SJCRH30 (cell line): ENCODE results near the gene ZNF283. TPM values are rescaled to one million over a fixed set of nuclear protein-coding genes. Genes with fewer than 3 reads are reported as not detected.

Experiments used
- DNase-seq, 2 experiments: peaks; one replicate each; pipeline ENCODE4 v3.0.0-alpha.2; 2015 to 2020
- H3K27ac ChIP-seq: fragments of 250-450 bp; sonication (Bioruptor Pico); 2 replicates; pipeline ENCODE4 v1.5.1; 2020; ENCODE audit warnings: mild to moderate bottlenecking, moderate library complexity
- H3K27me3 ChIP-seq: fragments of 250-450 bp; sonication (Bioruptor Pico); 2 replicates; pipeline ENCODE4 v1.5.1; 2020; ENCODE audit warnings: mild to moderate bottlenecking, moderate library complexity
- H3K36me3 ChIP-seq: fragments of 250-450 bp; sonication (Bioruptor Pico); 2 replicates; pipeline ENCODE4 v1.5.1; 2020; ENCODE audit warnings: mild to moderate bottlenecking, moderate library complexity
- H3K4me1 ChIP-seq: fragments of 250-450 bp; sonication (Bioruptor Pico); 2 replicates; pipeline ENCODE4 v1.5.1; 2020; ENCODE audit warnings: mild to moderate bottlenecking, moderate library complexity
- H3K4me3 ChIP-seq: fragments of 250-450 bp; sonication (Bioruptor Pico); 2 replicates; pipeline ENCODE4 v1.5.1; 2020; ENCODE audit warnings: mild to moderate bottlenecking, moderate library complexity
- H3K9me3 ChIP-seq: fragments of 250-450 bp; sonication (Bioruptor Pico); replicated peaks from 2 replicates; pipeline ENCODE4 v1.5.1; 2020; ENCODE audit warnings: mild to moderate bottlenecking, moderate library complexity
- total RNA-seq: library from RNA; depleted of rRNA; stranded (reverse); fragments of >200 nt; shearing (Covaris generic); gene quantifications from 2 replicates; pipeline ENCODE4 v1.2.3, GENCODE V29; 2014; rRNA removed

ZNF283 gene
- total RNA-seq, 1 experiment from 2014 or later: 15.0 TPM

DNA sequence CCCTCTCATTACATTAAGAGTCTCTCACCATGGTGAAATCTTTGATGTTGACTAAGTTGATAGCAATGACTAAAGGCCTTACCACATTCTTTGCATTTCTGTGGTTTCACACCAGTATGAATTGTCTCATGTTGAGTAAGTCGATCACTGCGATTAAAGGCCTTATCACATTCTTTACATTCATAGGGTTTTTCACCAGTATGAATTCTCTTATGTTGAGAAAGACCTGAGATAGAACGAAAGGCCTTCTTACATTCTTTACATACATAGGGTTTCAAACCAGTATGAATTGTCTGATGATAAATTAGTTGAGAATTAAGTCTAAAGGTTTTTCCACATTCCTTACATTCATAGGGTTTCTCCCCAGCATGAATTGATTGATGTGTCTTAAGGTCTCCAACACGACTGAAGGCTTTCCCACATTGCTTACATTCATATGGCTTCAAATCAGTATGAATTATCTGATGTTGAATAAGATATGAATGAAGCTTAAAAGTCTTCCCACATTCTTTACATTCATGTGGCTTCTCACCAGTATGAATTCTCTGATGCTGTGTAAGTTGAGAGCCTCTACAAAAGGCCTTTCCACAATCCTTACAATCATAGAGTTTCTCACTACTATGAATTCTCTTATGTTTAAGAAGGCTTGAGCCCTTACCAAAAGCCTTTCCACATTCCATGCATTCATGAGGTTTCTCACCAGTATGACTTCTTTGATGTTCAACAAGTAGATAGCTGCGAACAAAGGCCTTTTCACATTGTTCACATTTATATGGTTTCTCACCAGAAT, 45.6 kb downstream of the ZNF283 start:
- Histone ChIP-seq H3K4me3 (no peak overlapping the region), H3K4me1 (no peaks in the 10 kb centered on the region), H3K36me3 (no peaks in the 10 kb centered on the region), H3K27ac (no peak overlapping the region), H3K9me3 (peaks cover 31% of the 10 kb centered on the region), H3K27me3 (no peaks in the 10 kb centered on the region)
- peak in 1 of 2 experiments; percentile 3 for DNase-seq

DNA sequence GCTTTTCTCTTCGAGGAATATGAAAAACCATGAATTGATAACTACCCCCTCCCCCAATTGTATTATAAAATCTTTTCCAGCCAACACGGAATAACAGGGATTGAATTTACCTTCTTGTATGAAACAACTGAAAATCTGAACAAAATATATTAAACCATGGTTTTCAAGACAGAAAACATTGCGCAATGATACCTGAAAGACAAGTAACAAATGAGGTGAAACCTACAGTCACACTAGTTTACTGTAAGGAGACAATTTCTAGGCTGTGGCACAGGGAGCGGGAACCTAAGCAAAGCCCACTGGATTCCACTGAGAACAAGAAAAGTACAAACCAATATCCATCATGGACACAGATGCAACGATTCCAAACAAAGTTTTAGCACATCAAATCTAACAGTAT, 53.4 kb downstream of the ZNF283 start:
- Histone ChIP-seq H3K27ac (no peak overlapping the region), H3K36me3 (no peaks in the 10 kb centered on the region), H3K4me1 (no peaks in the 10 kb centered on the region), H3K27me3 (no peaks in the 10 kb centered on the region), H3K4me3 (no peak overlapping the region), H3K9me3 (peaks cover 14% of the 10 kb centered on the region; the same call in 1 of the 2 replicates)
- no peak for DNase-seq

DNA sequence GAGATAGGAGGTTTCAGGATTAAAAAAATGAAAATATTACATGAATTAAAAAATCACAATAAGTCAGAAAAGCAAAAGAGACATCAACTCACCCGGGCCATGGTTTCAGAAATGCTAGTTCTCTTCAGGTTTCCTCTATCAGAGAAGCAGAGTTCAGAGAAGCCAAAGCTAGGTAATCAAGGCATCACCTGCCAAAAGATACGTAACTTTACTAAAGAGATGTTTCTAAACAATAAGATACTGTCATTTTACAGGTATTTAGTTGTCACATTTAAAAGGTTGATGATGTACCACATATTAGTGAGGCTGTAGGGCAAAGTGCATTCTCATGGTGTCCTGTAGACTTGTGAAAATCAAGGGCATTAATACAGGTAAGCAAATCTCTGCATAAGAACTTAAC, 56.7 kb downstream of the ZNF283 start, which contains the start of gene ZNF404:
ZNF404 (minus strand) TSS at position 101 of the 400 bp plus-strand sequence.
- peaks cover 4% of the 10 kb centered on the region; the same call in 1 of the 2 replicates for H3K9me3 ChIP-seq

DNA sequence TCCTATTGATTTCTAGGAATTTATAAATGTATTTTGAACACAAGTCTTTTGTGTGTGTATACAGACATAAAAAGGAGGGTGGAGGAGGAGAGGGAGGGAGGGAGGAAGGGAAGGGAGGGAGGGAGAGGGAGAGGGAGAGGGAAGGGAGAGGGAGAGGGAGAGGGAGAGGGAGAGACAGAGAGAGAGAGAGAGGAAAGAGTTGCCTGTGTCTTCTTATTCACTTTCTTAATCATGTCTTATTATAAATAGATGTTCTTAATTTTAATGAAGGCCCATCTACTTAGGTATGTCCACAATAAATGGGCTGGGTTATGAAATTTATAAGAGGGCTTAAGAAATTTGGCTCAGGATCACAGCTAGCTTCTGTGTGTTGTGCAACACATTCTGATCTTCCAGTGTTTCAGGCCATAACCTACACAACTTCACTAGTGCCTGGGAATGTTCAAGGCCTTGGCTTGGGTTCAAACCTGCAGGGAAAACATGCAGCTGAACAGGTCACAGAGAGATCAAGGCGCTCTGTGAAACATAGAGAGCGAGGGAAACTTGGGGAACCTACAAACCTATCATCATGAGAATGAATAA, 68.7 kb downstream of the ZNF283 start:
- Histone ChIP-seq H3K9me3 (no peaks in the 10 kb centered on the region; the same call in 1 of the 2 replicates), H3K4me1 (no peaks in the 10 kb centered on the region), H3K36me3 (peaks cover 2% of the 10 kb centered on the region; the same call in 1 of the 2 replicates), H3K27ac (no peak overlapping the region), H3K4me3 (no peak overlapping the region), H3K27me3 (no peaks in the 10 kb centered on the region)
- no peak for DNase-seq

More for the DNA sequence above, 56.7 kb downstream of the ZNF283 start, which contains the start of gene ZNF404:
- H3K27ac ChIP-seq: no peak within 1 kb of the TSS
- no peak for DNase-seq
- H3K4me3 ChIP-seq: no peak within 1 kb of the TSS
- H3K4me1 ChIP-seq: no peaks in the 10 kb centered on the region
- no peaks in the 10 kb centered on the region for H3K27me3 ChIP-seq
- no peaks in the 10 kb centered on the region for H3K36me3 ChIP-seq

Other genes starting within 250 kb of the ZNF283 start
- 24.0 and 24.6 TPM in 2 replicates for gene IRGQ, start 231.2 kb upstream of the ZNF283 start, total RNA-seq
- gene ZNF576, start 230.7 kb upstream of the ZNF283 start, total RNA-seq: 10.3 and 13.1 TPM in 2 replicates
- 0.10 and 0.12 TPM in 2 replicates for gene SRRM5, start 215.2 kb upstream of the ZNF283 start, total RNA-seq
- gene ZNF428, start 207.7 kb upstream of the ZNF283 start, total RNA-seq: 46.8 and 56.2 TPM in 2 replicates
- 3.1 and 3.2 TPM in 2 replicates for gene CADM4, start 187.5 kb upstream of the ZNF283 start, total RNA-seq
- gene PLAUR, start 157.2 kb upstream of the ZNF283 start, total RNA-seq: 9.4 and 16.6 TPM in 2 replicates
- gene IRGC, start 111.2 kb upstream of the ZNF283 start, total RNA-seq: not detected in 2 replicates
- gene SMG9, start 72.4 kb upstream of the ZNF283 start, total RNA-seq: 22.5 and 25.7 TPM in 2 replicates
- 0.38 and 0.63 TPM in 2 replicates for gene KCNN4, start 46.3 kb upstream of the ZNF283 start, total RNA-seq
- gene LYPD5, start 24.9 kb upstream of the ZNF283 start, total RNA-seq: 0.06 and 0.35 TPM in 2 replicates
- 0.63 and 1.6 TPM in 2 replicates for gene ZNF404, start 56.6 kb downstream of the ZNF283 start, total RNA-seq
- 14.2 and 14.4 TPM in 2 replicates for gene ZNF45, start 108.0 kb downstream of the ZNF283 start, total RNA-seq
- gene ZNF221, start 123.9 kb downstream of the ZNF283 start, total RNA-seq: 7.5 and 8.5 TPM in 2 replicates
- 6.8 and 8.1 TPM in 2 replicates for gene ZNF155, start 156.9 kb downstream of the ZNF283 start, total RNA-seq
- 6.0 and 6.5 TPM in 2 replicates for gene ZNF230, start 175.6 kb downstream of the ZNF283 start, total RNA-seq
- gene ZNF222, start 198.1 kb downstream of the ZNF283 start, total RNA-seq: 6.9 and 9.2 TPM in 2 replicates
- 5.9 and 6.3 TPM in 2 replicates for gene ZNF223, start 224.7 kb downstream of the ZNF283 start, total RNA-seq
- gene ZNF284, start 244.8 kb downstream of the ZNF283 start, total RNA-seq: 4.0 and 4.7 TPM in 2 replicates